Tibial nerve (tissue), 4 donors: Measurements from ENCODE around the gene SLC2A8. TPM values are rescaled to one million over a fixed set of nuclear protein-coding genes. Genes with fewer than 3 reads are reported as not detected.

Experiments
- DNase-seq, 2 donors: peaks; one replicate each; pipeline ENCODE4 v3.0.0-alpha.2; 2019; ENCODE audit warnings: low spot score in 2 of 2
- H3K27ac ChIP-seq, 4 donors: fragments of 200-600 bp; sonication (generic) in 3 of 4; one replicate each; pipeline ENCODE4 v1.5.1; 2017 to 2019; ENCODE audit warnings: mild to moderate bottlenecking in 1 of 4
- H3K27me3 ChIP-seq, 2 donors: fragments of 200-600 bp; sonication (generic) in 1 of 2; one replicate each; pipeline versions ENCODE4 v1.5.1 to v1.6.0; 2017 to 2019
- H3K36me3 ChIP-seq, 3 donors: fragments of 200-600 bp; sonication (generic); one replicate each; pipeline ENCODE4 v1.5.1; 2018 to 2019
- H3K4me1 ChIP-seq, 4 donors: fragments of 200-600 bp; sonication (generic) in 3 of 4; one replicate each; pipeline ENCODE4 v1.5.1; 2017 to 2019
- H3K4me3 ChIP-seq, 4 donors: fragments of 200-600 bp; sonication (generic) in 3 of 4; one replicate each; pipeline ENCODE4 v1.5.1; 2017 to 2019; ENCODE audit warnings: mild to moderate bottlenecking in 1 of 4, moderate library complexity in 1 of 4
- H3K9me3 ChIP-seq, 4 donors: fragments of 200-600 bp; sonication (generic) in 3 of 4; one replicate each; pipeline ENCODE4 v1.5.1; 2017 to 2019
- EP300 ChIP-seq, 2 donors: sonication (generic); formaldehyde crosslinking; IDR thresholded peaks; one replicate each; pipeline ENCODE4 v1.6.1; 2017; ENCODE audit warnings: antibody characterized with exemption in 2 of 2, mild to moderate bottlenecking in 1 of 2
- POLR2A ChIP-seq, 2 donors: fragments of 450-650 bp; IDR thresholded peaks; one replicate each; pipeline ENCODE4 v1.6.1; 2017; ENCODE audit warnings: antibody characterized with exemption in 2 of 2, mild to moderate bottlenecking in 2 of 2, moderate library complexity in 2 of 2
- WGBS, 2 donors: methylation state at CpG; one replicate each; pipeline ENCODE4 v1.1.5; 2018; 5-methylcytosine and 5-hydroxymethylcytosine counted together
- total RNA-seq, 4 donors: library from RNA; depleted of rRNA; stranded (reverse); fragments of >200 nt; gene quantifications; one replicate each; pipeline ENCODE4 v1.1.0, GENCODE V29; 2016
- TF ChIP-seq, protein P1 (sequence below), 5 experiments: fragments of 200-600 bp in 3 of 5; fragments of 450-650 bp in 2 of 5; sonication (generic) in 3 of 5; IDR thresholded peaks; one replicate each; pipeline ENCODE4 v1.5.1; 2016 to 2019; ENCODE audit warnings: antibody characterized with exemption in 5 of 5, mild to moderate bottlenecking in 3 of 5, moderate library complexity in 2 of 5

SLC2A8 gene
- total RNA-seq, 4 donors from 2014 or later: 30.4 to 46.2 (median 31.7) TPM

DNA sequence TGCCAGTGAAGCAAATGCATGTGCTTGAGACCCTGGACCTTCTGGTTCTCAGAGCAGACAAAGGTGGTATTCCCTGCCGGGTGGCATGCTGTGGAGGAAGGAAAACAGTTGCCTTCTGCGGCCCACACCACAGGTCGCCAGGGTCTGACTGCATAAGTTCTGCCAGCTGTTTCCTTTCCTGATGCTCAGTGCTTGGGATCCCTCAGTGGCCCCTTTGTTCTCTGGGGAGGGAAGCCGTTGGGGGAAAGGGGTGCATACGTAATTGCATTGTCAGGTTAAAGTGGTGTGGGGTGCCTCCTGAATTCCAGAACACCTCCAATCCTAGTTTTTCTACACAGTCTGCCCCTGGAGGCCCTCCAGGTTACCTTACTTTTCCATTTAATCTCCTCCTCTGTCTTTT is 43.1 kb upstream of the SLC2A8 start:
- Histone ChIP-seq H3K36me3 (peaks cover 0 to 33% (median 0%) of the 10 kb centered on the region in 3 donors), H3K9me3 (no peaks in the 10 kb centered on the region), H3K27ac (no peak overlapping the region), H3K4me1 (no peaks in the 10 kb centered on the region), H3K4me3 (no peak overlapping the region), H3K27me3 (no peaks in the 10 kb centered on the region)
- TF ChIP-seq EP300 (IDR thresholded peaks at IDR 0.05) (no peak), POLR2A (IDR thresholded peaks at IDR 0.05) (no peak)
- TF ChIP-seq, protein P1, sequence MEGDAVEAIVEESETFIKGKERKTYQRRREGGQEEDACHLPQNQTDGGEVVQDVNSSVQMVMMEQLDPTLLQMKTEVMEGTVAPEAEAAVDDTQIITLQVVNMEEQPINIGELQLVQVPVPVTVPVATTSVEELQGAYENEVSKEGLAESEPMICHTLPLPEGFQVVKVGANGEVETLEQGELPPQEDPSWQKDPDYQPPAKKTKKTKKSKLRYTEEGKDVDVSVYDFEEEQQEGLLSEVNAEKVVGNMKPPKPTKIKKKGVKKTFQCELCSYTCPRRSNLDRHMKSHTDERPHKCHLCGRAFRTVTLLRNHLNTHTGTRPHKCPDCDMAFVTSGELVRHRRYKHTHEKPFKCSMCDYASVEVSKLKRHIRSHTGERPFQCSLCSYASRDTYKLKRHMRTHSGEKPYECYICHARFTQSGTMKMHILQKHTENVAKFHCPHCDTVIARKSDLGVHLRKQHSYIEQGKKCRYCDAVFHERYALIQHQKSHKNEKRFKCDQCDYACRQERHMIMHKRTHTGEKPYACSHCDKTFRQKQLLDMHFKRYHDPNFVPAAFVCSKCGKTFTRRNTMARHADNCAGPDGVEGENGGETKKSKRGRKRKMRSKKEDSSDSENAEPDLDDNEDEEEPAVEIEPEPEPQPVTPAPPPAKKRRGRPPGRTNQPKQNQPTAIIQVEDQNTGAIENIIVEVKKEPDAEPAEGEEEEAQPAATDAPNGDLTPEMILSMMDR (IDR thresholded peaks at IDR 0.05): no peak
- no peak for DNase-seq
- 42 to 70% methylated on average over 5 of the region's 5 CpGs for WGBS, 2 donors

DNA sequence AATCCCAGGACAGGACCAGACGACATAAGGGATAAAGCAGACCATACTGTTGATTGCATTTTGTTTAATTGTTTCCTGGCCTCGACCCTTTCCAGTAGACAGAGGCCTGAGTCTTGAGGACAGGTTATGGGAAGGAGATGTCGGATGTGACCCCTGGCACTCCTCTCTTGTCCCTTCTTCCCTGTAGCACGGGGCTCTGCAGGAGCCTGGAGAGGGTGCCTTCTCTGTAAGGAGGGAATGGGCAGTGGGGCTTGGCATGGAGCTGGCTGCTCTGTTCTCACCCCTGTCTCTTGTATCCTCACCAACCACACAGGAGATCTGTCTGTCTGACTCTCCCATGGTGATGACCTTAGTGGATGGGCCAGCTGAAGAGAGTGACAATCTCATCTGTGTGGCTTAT is 40.1 kb upstream of the SLC2A8 start:
- peaks cover 0 to 33% (median 0%) of the 10 kb centered on the region in 3 donors for H3K36me3 ChIP-seq
- 76 to 87% methylated on average over 4 of the region's 4 CpGs for WGBS, 2 donors
- H3K27ac ChIP-seq: no peak overlapping the region
- DNase-seq: no peak
- no peaks in the 10 kb centered on the region for H3K9me3 ChIP-seq
- H3K4me1 ChIP-seq: peaks cover 0 to 10% (median 0%) of the 10 kb centered on the region in 4 donors
- no peak overlapping the region for H3K4me3 ChIP-seq
- no peaks in the 10 kb centered on the region for H3K27me3 ChIP-seq
- TF ChIP-seq EP300 (IDR thresholded peaks at IDR 0.05) (no peak), POLR2A (IDR thresholded peaks at IDR 0.05) (no peak)
- TF ChIP-seq, protein P1 (IDR thresholded peaks at IDR 0.05): no peak

DNA sequence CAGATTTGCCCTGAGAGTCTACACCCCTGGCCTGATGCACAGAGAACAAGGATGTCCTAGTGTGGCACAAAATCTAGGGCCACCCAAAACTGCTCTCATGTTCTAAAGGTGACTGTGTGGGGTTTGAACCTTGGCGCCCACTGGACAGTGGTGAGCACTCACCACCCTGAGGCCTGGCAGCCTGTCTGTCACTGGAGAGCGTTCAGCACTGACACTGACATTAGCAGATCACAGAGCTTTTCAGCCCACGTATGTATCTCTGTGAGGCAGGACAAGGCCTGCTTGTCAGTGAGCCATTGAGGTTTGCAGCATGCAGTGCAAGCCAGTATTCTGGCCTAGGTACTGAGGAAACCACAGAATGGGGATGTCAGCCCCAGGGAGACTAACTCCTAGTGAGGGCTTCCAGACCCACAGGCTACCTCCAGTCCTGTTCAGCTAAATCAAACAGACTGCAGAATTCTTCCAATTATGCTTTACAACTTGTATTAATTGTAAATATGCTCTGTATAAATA is 38.9 kb upstream of the SLC2A8 start:
- H3K27ac ChIP-seq: no peak overlapping the region
- TF ChIP-seq EP300 (IDR thresholded peaks at IDR 0.05) (no peak), POLR2A (IDR thresholded peaks at IDR 0.05) (no peak)
- TF ChIP-seq, protein P1 (IDR thresholded peaks at IDR 0.05): no peak
- peaks cover 0 to 10% (median 0%) of the 10 kb centered on the region in 4 donors for H3K4me1 ChIP-seq
- no peak for DNase-seq
- H3K4me3 ChIP-seq: no peak overlapping the region
- WGBS, 2 donors: 33 to 73% methylated on average over 1 to 3 of the region's 3 CpGs
- H3K36me3 ChIP-seq: peaks cover 0 to 43% (median 0%) of the 10 kb centered on the region in 3 donors
- H3K9me3 ChIP-seq: no peaks in the 10 kb centered on the region
- no peaks in the 10 kb centered on the region for H3K27me3 ChIP-seq

DNA sequence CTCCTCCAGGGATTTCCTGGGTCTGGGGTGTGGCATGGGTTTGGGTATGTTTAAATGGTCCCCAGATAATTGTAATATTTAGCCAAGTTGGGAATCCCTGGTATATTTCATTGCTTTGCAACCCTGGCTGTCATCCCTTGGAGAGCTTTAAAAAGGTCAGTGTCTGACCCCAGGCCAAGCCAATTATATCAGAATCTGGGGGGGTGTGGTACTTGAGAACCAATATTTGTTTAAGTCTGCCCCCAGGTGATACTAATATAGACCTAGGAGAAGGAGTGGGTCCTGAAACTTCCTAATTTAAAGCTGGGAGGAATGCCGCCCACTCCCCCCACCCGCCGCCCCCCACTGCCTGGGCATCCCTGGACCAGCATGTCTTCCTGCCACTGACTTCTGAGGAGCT is 38.2 kb upstream of the SLC2A8 start:
- H3K27ac ChIP-seq: no peak overlapping the region
- peaks cover 0 to 10% (median 0%) of the 10 kb centered on the region in 4 donors for H3K4me1 ChIP-seq
- H3K9me3 ChIP-seq: no peaks in the 10 kb centered on the region
- no peak for TF ChIP-seq EP300 (IDR thresholded peaks at IDR 0.05)
- TF ChIP-seq POLR2A (IDR thresholded peaks at IDR 0.05): no peak
- TF ChIP-seq, protein P1 (IDR thresholded peaks at IDR 0.05): no peak
- H3K27me3 ChIP-seq: no peaks in the 10 kb centered on the region
- DNase-seq: no peak
- no peak overlapping the region for H3K4me3 ChIP-seq
- 94% methylated on average over 3 of the region's 3 CpGs for WGBS, 2 donors
- peaks cover 0 to 50% (median 0%) of the 10 kb centered on the region in 3 donors for H3K36me3 ChIP-seq

DNA sequence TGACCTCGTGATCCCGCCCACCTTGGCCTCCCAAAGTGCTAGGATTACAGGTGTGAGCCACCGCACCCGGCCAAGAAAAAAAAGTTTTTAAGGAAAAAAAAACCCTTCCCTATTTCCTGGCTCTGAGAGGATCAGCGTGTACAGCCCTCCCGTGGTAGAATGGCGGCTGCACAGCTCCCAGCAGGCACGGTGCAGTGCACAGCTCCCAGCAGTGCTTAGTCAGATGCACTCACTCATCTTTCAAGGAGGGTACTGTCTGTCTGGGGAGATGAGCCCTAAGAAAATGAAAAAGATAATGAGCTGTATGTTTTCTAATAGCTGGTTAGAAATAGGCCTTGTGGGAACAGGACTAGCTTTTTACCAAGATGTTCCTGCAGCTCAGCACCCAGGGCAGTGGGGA is 36.7 kb upstream of the SLC2A8 start:
- TF ChIP-seq, protein P1 (IDR thresholded peaks at IDR 0.05): no peak
- TF ChIP-seq POLR2A (IDR thresholded peaks at IDR 0.05) (no peak), EP300 (IDR thresholded peaks at IDR 0.05) (no peak)
- no peak overlapping the region for H3K4me3 ChIP-seq
- H3K9me3 ChIP-seq: no peaks in the 10 kb centered on the region
- H3K27ac ChIP-seq: peak overlapping the region in 2 of 4 donors; percentile 53 to 69
- peaks cover 0 to 62% (median 0%) of the 10 kb centered on the region in 3 donors for H3K36me3 ChIP-seq
- DNase-seq: no peak
- 77 to 84% methylated on average over 8 of the region's 8 CpGs for WGBS, 2 donors
- peaks cover 0 to 10% (median 0%) of the 10 kb centered on the region in 4 donors for H3K4me1 ChIP-seq
- no peaks in the 10 kb centered on the region for H3K27me3 ChIP-seq
